IMR-90 (cell line): ENCODE results near the gene NDST1. TPM values are rescaled to one million over a fixed set of nuclear protein-coding genes. Genes with fewer than 3 reads are reported as not detected.

Experiments used
- ATAC-seq: fragments of 200-7000 bp; cut with Tn5 transposase; 2 replicates; pipeline ENCODE4 v1.9.1; 2020; ENCODE audit warnings: low read depth, mild to moderate bottlenecking, moderate library complexity
- BruUV-seq: library from RNA; stranded (reverse); fragments of 400-500 nt; replicated peaks from 2 replicates; lab custom pipeline; 2021; lab: Mats Ljungman, UMichigan
- CTCF ChIA-PET: fragments of 300-600 bp; formaldehyde crosslinking; extraction: SDS; loops from one replicate; lab custom pipeline; 2021; ENCODE audit warnings: antibody characterized with exemption; lab: Yijun Ruan, JAX
- POLR2A ChIA-PET: fragments of 300-600 bp; sonication (Branson Sonifier 250); formaldehyde crosslinking; loops from one replicate; lab custom pipeline; 2022; ENCODE audit warnings: antibody characterized with exemption; ENCODE audit not compliant: unreplicated experiment; lab: Charles Lee
- DNase-seq: peaks from one replicate; pipeline ENCODE4 v3.0.0; 2013
- H2AFZ ChIP-seq: replicated peaks from 2 replicates; pipeline ENCODE3; 2013; ENCODE audit warnings: low read length, mild to moderate bottlenecking; ENCODE audit not compliant: poor library complexity
- H2AK5ac ChIP-seq: 2 replicates; pipeline ENCODE4 v1.6.1; 2013; ENCODE audit warnings: low read depth, low read length, inconsistent platforms
- H2AK9ac ChIP-seq: replicated peaks from 2 replicates; pipeline ENCODE3; 2013; ENCODE audit warnings: mild to moderate bottlenecking, low read depth, low read length, moderate library complexity; ENCODE audit not compliant: poor library complexity
- H2BK120ac ChIP-seq: 2 replicates; pipeline ENCODE4 v1.6.1; 2013; ENCODE audit warnings: low read depth, low read length, inconsistent platforms
- H2BK15ac ChIP-seq: 3 replicates; pipeline ENCODE4 v1.6.1; 2013; ENCODE audit warnings: low read depth, low read length, inconsistent platforms
- H2BK20ac ChIP-seq: 2 replicates; pipeline ENCODE4 v1.6.1; 2013; ENCODE audit warnings: low read depth, mild to moderate bottlenecking, inconsistent platforms, low read length, moderate library complexity
- H2BK5ac ChIP-seq: 2 replicates; pipeline ENCODE4 v1.6.1; 2013; ENCODE audit warnings: mild to moderate bottlenecking, low read depth, low read length, inconsistent platforms; ENCODE audit not compliant: poor library complexity, severe bottlenecking
- H3K14ac ChIP-seq: replicated peaks from 2 replicates; pipeline ENCODE4 v1.6.1; 2013; ENCODE audit warnings: low read depth, low read length, inconsistent platforms
- H3K18ac ChIP-seq: 2 replicates; pipeline ENCODE4 v1.6.1; 2013; ENCODE audit warnings: low read depth, low read length, control low read depth
- H3K23ac ChIP-seq: 2 replicates; pipeline ENCODE4 v1.6.1; 2013; ENCODE audit warnings: low read depth, low read length, inconsistent platforms
- H3K27ac ChIP-seq: 2 replicates; pipeline ENCODE4 v1.5.1; 2013; ENCODE audit warnings: mild to moderate bottlenecking, control low read depth, low read length; ENCODE audit not compliant: insufficient read depth
- H3K27me3 ChIP-seq: 2 replicates; pipeline ENCODE4 v1.6.1; 2013; ENCODE audit warnings: low read length; ENCODE audit not compliant: control insufficient read depth, insufficient read depth
- H3K36me3 ChIP-seq: 2 replicates; pipeline ENCODE4 v1.6.1; 2013; ENCODE audit warnings: low read length, mixed read lengths; ENCODE audit not compliant: control insufficient read depth, insufficient read depth
- H3K4ac ChIP-seq: 2 replicates; pipeline ENCODE4 v1.6.1; 2013; ENCODE audit warnings: low read depth, low read length, inconsistent platforms
- H3K4me1 ChIP-seq: 2 replicates; pipeline ENCODE4 v1.6.1; 2013; ENCODE audit warnings: low read length, mixed read lengths; ENCODE audit not compliant: control insufficient read depth, insufficient read depth
- H3K4me2 ChIP-seq: 2 replicates; pipeline ENCODE4 v1.6.1; 2013; ENCODE audit warnings: low read depth, mild to moderate bottlenecking, control low read depth, low read length, moderate library complexity
- H3K4me3 ChIP-seq: 2 replicates; pipeline ENCODE4 v1.5.1; 2013; ENCODE audit warnings: low read depth, mild to moderate bottlenecking, control low read depth, low read length, moderate library complexity; ENCODE audit not compliant: insufficient read depth
- H3K56ac ChIP-seq: 2 replicates; pipeline ENCODE4 v1.6.1; 2013; ENCODE audit warnings: low read length, inconsistent platforms; ENCODE audit not compliant: insufficient read depth; ENCODE audit errors: extremely low read depth
- H3K79me1 ChIP-seq, 2 experiments: 2 replicates each; pipeline ENCODE4 v1.6.1; 2013; ENCODE audit warnings: low read length in 2 of 2, inconsistent platforms in 1 of 2, low read depth in 1 of 2
- H3K9ac ChIP-seq: 2 replicates; pipeline ENCODE4 v1.6.1; 2013; ENCODE audit warnings: low read depth, low read length, control low read depth
- H3K9me1 ChIP-seq: 2 replicates; pipeline ENCODE4 v1.6.1; 2013; ENCODE audit warnings: low read length, inconsistent platforms; ENCODE audit not compliant: insufficient read depth
- H3K9me3 ChIP-seq: 2 replicates; pipeline ENCODE4 v1.6.1; 2013; ENCODE audit warnings: low read length; ENCODE audit not compliant: control insufficient read depth, insufficient read depth
- H4K20me1 ChIP-seq: 2 replicates; pipeline ENCODE4 v1.6.1; 2013; ENCODE audit warnings: low read length, inconsistent platforms; ENCODE audit not compliant: insufficient read depth
- H4K5ac ChIP-seq: 2 replicates; pipeline ENCODE4 v1.6.1; 2013; ENCODE audit warnings: mild to moderate bottlenecking, low read depth, low read length, control low read depth
- H4K8ac ChIP-seq, 2 experiments: 2 replicates each; pipeline ENCODE4 v1.6.1; 2013; ENCODE audit warnings: low read depth in 2 of 2, low read length in 2 of 2, control low read depth in 1 of 2, inconsistent platforms in 1 of 2
- H4K91ac ChIP-seq: 2 replicates; pipeline ENCODE4 v1.6.1; 2013; ENCODE audit warnings: low read depth, low read length, inconsistent platforms; ENCODE audit not compliant: insufficient read depth
- BHLHE40 ChIP-seq: fragments of 150-350 bp; IDR thresholded peaks from 2 replicates; pipeline ENCODE4 v1.6.1; 2016; ENCODE audit warnings: mild to moderate bottlenecking, low read depth, low read length
- CEBPB ChIP-seq: IDR thresholded peaks from 2 replicates; pipeline ENCODE4 v1.6.1; 2012; ENCODE audit warnings: low read depth, low read length, improper control_type of control experiment
- CTCF ChIP-seq: conservative IDR thresholded peaks from 2 replicates; pipeline ENCODE4 v1.5.1; 2012; ENCODE audit warnings: mild to moderate bottlenecking, low read depth, low read length, improper control_type of control experiment
- FOS ChIP-seq: fragments of 150-350 bp; IDR thresholded peaks from 2 replicates; pipeline ENCODE4 v1.6.1; 2016; ENCODE audit warnings: low read depth, low read length
- MAFK ChIP-seq: IDR thresholded peaks from 2 replicates; pipeline ENCODE4 v1.6.1; 2012; ENCODE audit warnings: low read depth, low read length, improper control_type of control experiment
- MAZ ChIP-seq: IDR thresholded peaks from 2 replicates; pipeline ENCODE4 v1.6.1; 2012; ENCODE audit warnings: low read depth, mild to moderate bottlenecking, low read length, improper control_type of control experiment, moderate library complexity, borderline replicate concordance
- MXI1 ChIP-seq: IDR thresholded peaks from 2 replicates; pipeline ENCODE4 v1.6.1; 2012; ENCODE audit warnings: low read depth, mild to moderate bottlenecking, low read length, moderate library complexity, borderline replicate concordance
- RCOR1 ChIP-seq: IDR thresholded peaks from 2 replicates; pipeline ENCODE4 v1.6.1; 2012; ENCODE audit warnings: mild to moderate bottlenecking, low read length, improper control_type of control experiment; ENCODE audit not compliant: insufficient replicate concordance
- RFX5 ChIP-seq: IDR thresholded peaks from 2 replicates; pipeline ENCODE4 v1.8.0; 2012; ENCODE audit warnings: low read depth, mild to moderate bottlenecking, low read length, moderate library complexity
- SMC3 ChIP-seq: fragments of 150-350 bp; IDR thresholded peaks from 2 replicates; pipeline ENCODE4 v1.6.1; 2016; ENCODE audit warnings: low read depth, mild to moderate bottlenecking, antibody characterized with exemption, low read length, moderate library complexity
- WGBS, 2 experiments: methylation state at CpG; one replicate each; pipeline versions ENCODE4 v1.1.5 to v1.1.7; 2013; ENCODE audit warnings: missing lambda C conversion rate in 2 of 2; ENCODE audit not compliant: insufficient read length in 1 of 2; ENCODE audit errors: extremely low coverage in 2 of 2; 5-methylcytosine and 5-hydroxymethylcytosine counted together
- dilution Hi-C: fragments of 300-500 bp; cut with HindIII; formaldehyde crosslinking; loops from one replicate; pipeline ENCODE4 v1.14.3; 2018; ENCODE audit warnings: low sequenced_read_pairs; ENCODE audit not compliant: unreplicated experiment
- in situ Hi-C: fragments of 300-500 bp; cut with MboI; formaldehyde crosslinking; loops from 3 replicates; pipeline ENCODE4 v1.14.3; 2019; ENCODE audit warnings: low sequenced_read_pairs, inconsistent platforms, mixed read lengths
- intact Hi-C: fragments of 100-400 bp; cut with micrococcal nuclease; formaldehyde crosslinking; loops from 2 replicates; pipeline ENCODE4 v1.10.0; 2022
- polyA plus RNA-seq, 3 experiments: library from polyadenylated mRNA; depleted of rRNA; stranded (reverse); fragments of >200 nt; gene quantifications; 2 replicates each; pipeline ENCODE4 v1.2.3, GENCODE V29; 2012; ENCODE audit warnings: low replicate concordance in 1 of 3
- total RNA-seq: library from RNA; depleted of rRNA; stranded (reverse); fragments of >200 nt; gene quantifications from 2 replicates; pipeline ENCODE4 v1.2.3, GENCODE V29; 2012

NDST1 gene
- total and polyA plus RNA-seq, 2 of the 4 experiments (the other 2 are of a cell fraction), result 30.5 to 80.4 TPM

DNA sequence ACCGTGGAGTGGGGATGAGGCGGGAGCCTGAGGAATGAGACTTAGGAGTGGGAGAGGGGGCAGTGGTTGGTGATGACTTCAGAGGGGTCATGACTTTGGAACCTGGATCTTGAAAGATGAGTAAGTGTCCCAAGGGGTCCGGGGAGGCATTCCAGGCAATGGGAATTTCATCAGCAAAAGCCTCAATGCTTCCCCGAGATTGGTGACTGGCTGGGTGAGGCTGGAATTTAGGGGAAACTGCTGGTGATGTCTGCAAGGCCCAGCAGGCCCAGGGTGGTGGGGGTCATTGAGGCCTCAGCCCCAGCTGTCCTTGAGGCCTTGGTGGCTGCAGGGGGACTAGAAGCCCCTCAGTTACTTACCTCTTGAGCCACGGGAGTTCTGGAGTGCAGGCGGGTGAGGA, 7.5 kb downstream of the NDST1 start:
- no peak overlapping the region for H3K56ac ChIP-seq
- peaks cover 6% of the 10 kb centered on the region; the same call in 1 of the 2 replicates for H3K36me3 ChIP-seq
- peak overlapping the region; percentile 34 for H3K23ac ChIP-seq
- no peak overlapping the region for H2BK15ac ChIP-seq
- H2BK20ac ChIP-seq, result peak overlapping the region; percentile 30; the same call in 1 of the 2 replicates
- no peaks in the 10 kb centered on the region for H3K9me3 ChIP-seq
- H2AFZ ChIP-seq, result no peak overlapping the region
- in situ Hi-C loops (no loop called here), dilution Hi-C loops (no loop called here), intact Hi-C loops (no loop called here)
- peak overlapping the region; percentile 59 for H2BK5ac ChIP-seq
- H4K91ac ChIP-seq, result peak overlapping the region; percentile 71
- TF ChIP-seq BHLHE40, result no peak
- no peak for TF ChIP-seq SMC3
- TF ChIP-seq FOS, result peak; percentile 39
- no peak for TF ChIP-seq MAFK
- no peak for TF ChIP-seq MXI1
- TF ChIP-seq RFX5, result peak; percentile 19; the same call in 1 of the 2 replicates
- peak; percentile 28; the same call in 1 of the 2 replicates for TF ChIP-seq CEBPB
- 0 out of 2 replicates have a peak, but pooled peaks have one; percentile 21 for TF ChIP-seq MAZ
- peak; percentile 22 for TF ChIP-seq RCOR1
- TF ChIP-seq CTCF, result no peak
- peak overlapping the region; percentile 68 for H2BK120ac ChIP-seq
- no peak overlapping the region for H4K5ac ChIP-seq
- peak overlapping the region; percentile 1; the same call in 1 of the 2 replicates for H3K4me2 ChIP-seq
- WGBS, 2 experiments, result no CpG with 5 or more reads among the region's 6 CpGs
- H3K18ac ChIP-seq, result peak overlapping the region; percentile 6; the same call in 1 of the 2 replicates
- DNase-seq (peak; percentile 83), ATAC-seq (peak; percentile 10)
- peak overlapping the region; percentile 61 for H3K27ac ChIP-seq
- H3K4ac ChIP-seq, result peak overlapping the region; percentile 62
- H3K9ac ChIP-seq, result no peak overlapping the region
- H3K4me1 ChIP-seq, result peaks cover 47% of the 10 kb centered on the region
- peak overlapping the region; percentile 86; the same call in 1 of the 2 replicates for H2AK5ac ChIP-seq
- H3K14ac ChIP-seq, result peak overlapping the region; percentile 60; the same call in 1 of the 2 replicates
- peaks cover 90% of the 10 kb centered on the region for H4K20me1 ChIP-seq
- no peak overlapping the region for H3K4me3 ChIP-seq
- H3K27me3 ChIP-seq, result no peaks in the 10 kb centered on the region
- ChIA-PET CTCF (interaction anchor here (0.5 to 0.6 kb wide), 2 partner anchors 28 to 82 kb away, joined by 3 to 4 read pairs; no protein-coding TSS in a partner anchor), POLR2A (no interaction called here)
- H3K9me1 ChIP-seq, result peaks cover 59% of the 10 kb centered on the region
- peak overlapping the region; percentile 2 to 14; a peak in 2 of 4 replicates for H4K8ac ChIP-seq
- BruUV-seq, result no TSS peak
- peaks cover 46 to 94% of the 10 kb centered on the region in 2 experiments for H3K79me1 ChIP-seq
- H2AK9ac ChIP-seq, result peak overlapping the region; percentile 55
